ENCODE data around the gene DAAM1.

Gene DAAM1

DNA sequence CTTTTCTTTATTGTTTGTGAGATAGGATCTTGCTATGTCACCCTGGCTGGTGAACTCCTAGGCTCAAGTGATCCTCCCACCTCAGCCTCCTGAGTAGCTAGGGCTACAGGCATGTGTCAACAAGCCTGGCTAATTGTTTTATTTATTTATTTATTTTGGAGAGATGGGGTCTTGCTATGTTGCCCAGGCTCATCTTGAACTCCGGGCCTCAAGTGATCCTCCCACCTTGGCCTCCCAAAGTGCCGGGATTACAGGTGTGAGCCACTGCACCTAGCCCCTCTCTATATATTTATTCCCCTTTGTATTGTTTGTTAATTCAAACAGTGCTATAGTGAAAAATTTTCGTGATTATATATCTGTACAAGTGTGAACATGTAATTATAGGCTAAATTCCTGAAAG is 123.3 kb downstream of the DAAM1 start:
- DNase-seq (ENCODE audit: low read depth, low spot score), result no peak
- TF ChIP-seq, protein P1, sequence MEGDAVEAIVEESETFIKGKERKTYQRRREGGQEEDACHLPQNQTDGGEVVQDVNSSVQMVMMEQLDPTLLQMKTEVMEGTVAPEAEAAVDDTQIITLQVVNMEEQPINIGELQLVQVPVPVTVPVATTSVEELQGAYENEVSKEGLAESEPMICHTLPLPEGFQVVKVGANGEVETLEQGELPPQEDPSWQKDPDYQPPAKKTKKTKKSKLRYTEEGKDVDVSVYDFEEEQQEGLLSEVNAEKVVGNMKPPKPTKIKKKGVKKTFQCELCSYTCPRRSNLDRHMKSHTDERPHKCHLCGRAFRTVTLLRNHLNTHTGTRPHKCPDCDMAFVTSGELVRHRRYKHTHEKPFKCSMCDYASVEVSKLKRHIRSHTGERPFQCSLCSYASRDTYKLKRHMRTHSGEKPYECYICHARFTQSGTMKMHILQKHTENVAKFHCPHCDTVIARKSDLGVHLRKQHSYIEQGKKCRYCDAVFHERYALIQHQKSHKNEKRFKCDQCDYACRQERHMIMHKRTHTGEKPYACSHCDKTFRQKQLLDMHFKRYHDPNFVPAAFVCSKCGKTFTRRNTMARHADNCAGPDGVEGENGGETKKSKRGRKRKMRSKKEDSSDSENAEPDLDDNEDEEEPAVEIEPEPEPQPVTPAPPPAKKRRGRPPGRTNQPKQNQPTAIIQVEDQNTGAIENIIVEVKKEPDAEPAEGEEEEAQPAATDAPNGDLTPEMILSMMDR (IDR thresholded peaks at IDR 0.05; ENCODE audit: insufficient read depth, low read length, missing control alignments), result no peak
- CTCF ChIA-PET, result interaction anchor here (0.7 kb wide), 1 partner anchor 13 kb away, joined by 3 read pairs; no protein-coding TSS in a partner anchor
- POLR2A ChIA-PET, result no interaction called here
- no peak overlapping the region for H3K4me3 ChIP-seq (ENCODE audit: low read depth, low read length)

DNA sequence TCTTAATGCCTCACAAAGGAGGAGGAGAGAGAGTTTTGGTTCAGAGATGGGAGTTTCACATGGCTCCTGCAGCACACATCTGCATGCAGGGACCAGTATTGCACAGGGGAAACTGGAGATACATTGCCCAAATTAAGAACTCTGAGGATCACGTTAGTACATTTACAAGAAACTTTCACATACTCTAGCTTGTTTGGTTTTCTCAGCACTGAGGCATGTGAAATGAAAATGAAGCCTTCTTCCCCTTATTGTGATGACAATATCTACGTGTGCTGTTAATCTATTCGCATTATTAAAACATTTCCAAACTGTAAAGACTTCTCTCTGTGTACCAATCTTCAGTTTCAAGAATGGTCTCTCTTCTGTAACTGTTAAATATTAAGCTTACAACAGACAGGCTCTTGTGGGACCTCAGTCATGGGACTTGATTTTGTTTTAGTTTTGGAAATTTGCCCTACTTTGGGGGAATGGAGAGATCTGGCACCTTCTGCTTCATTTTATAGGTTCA is 124.7 kb downstream of the DAAM1 start:
- CTCF ChIA-PET, result interaction anchor here (0.8 kb wide), 1 partner anchor 184 kb away, joined by 3 read pairs; no protein-coding TSS in a partner anchor

DNA sequence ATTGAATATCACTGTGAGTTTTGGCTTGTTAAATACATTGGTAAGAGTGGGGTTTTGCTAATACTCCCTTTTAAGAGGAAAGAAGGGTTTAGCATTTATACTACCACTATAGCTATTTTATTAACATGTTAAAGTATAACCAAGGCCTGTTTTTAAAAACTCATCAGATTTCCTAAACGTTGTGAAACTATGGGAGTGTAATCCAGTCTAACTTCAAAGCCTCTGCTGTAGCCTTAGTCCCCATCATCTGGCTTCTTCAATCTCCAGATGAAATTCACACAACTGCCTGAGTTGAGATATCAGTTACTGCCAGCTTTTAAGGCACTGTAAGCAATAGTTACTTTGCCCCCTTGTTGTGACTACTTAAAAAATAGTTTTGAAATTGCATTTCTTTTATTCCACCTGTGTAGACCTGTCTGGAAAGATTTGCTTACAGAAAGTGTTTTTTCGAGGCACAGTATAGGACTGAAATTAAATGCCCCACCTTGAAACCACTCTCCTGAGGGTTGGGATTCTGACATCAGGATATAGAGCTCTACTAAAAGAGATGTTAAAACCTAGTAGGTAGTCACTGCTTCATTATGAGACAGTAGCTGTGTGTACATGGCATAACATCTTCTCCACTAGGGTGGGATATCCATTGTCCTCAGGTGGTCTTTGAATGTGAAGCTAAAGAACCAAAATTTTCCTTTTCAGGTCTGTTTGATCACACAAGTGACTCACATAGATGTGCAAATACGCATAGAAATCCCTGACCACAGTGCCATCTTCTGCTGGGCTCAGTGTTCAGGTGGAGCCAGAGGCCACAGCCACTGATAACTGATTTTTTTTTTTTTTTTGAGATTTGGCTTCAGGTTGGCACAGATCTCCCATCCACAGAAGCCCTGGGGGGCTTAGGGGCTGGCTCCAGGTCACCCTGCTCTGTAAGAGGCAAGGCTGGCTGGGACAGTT is 125.5 kb downstream of the DAAM1 start:
- CTCF ChIA-PET, result interaction anchor here (0.5 to 0.8 kb wide), 2 partner anchors 13 to 185 kb away, joined by 3 read pairs; no protein-coding TSS in a partner anchor
- H3K4me3 ChIP-seq (ENCODE audit: low read depth, low read length), result no peak overlapping the region
- TF ChIP-seq, protein P1 (IDR thresholded peaks at IDR 0.05; ENCODE audit: insufficient read depth, low read length, missing control alignments), result no peak
- POLR2A ChIA-PET, result no interaction called here
- no peak for DNase-seq (ENCODE audit: low read depth, low spot score)

More for the DNA sequence above, 124.7 kb downstream of the DAAM1 start:
- POLR2A ChIA-PET, result no interaction called here
- DNase-seq (ENCODE audit: low read depth, low spot score), result no peak
- TF ChIP-seq, protein P1 (IDR thresholded peaks at IDR 0.05; ENCODE audit: insufficient read depth, low read length, missing control alignments), result no peak
- H3K4me3 ChIP-seq (ENCODE audit: low read depth, low read length), result no peak overlapping the region

DNA sequence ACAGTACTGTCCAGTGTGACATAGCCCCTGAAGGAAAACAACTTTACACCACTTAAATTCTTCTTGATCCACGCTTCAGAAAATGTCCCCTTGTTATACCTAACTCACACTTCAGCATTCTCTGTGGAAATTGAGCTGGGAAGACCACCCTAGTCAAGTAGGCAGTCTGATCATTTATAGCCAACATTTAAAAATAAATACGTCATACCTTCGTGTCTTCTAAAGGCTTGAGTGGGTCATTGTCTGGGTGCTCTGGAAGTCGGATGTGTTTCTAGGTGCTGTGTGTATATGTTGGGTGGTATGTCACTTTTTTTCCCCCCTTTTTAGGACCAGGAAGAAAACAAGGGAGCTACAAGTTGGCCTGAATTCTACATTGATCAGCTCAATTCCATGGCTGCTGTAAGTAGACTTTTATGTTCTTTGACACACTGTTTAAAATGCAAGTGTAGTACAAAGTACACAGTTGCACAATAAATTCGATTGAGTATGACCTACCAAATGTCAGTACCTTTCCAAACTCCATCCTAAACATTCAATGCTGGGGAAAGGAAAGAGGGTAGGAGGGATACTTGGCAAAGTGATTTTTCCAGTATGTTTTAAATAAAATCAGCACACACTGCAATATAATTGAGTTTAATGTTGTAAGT is 126.6 kb downstream of the DAAM1 start:
- TF ChIP-seq, protein P1 (IDR thresholded peaks at IDR 0.05; ENCODE audit: insufficient read depth, low read length, missing control alignments), result no peak
- no peak for DNase-seq (ENCODE audit: low read depth, low spot score)
- CTCF ChIA-PET, result no interaction called here
- POLR2A ChIA-PET, result no interaction called here
- no peak overlapping the region for H3K4me3 ChIP-seq (ENCODE audit: low read depth, low read length)

DNA sequence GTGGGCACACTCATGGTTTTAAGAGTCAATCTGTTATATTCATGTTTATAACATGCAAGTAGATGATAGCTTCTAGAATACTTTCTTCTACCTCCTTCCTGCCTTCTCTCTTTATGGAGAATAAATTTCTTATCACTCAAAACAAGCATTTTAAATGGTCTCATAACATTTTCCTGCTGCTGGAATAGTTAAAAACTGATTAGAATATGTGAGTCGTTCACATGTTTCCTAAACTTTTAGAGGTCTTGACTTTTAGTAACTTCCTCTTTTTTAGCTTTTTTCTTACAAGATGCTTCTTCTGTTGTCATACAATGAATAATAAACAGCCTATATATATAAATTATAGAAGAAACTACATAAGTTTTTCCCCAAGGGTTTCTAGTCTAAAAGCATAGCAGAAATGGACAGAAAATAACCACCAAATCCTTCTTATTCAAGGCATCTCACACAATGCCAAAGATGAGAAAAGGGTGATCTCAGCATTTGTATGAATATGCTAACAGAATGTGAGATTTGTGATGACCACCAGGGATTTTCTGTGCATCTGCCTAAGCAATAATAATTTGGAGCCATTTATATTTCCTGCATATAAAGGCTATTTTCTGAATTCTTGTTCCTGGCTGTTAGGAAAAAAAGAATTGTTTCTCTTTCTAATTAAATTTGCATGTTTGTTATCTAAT is 127.8 kb downstream of the DAAM1 start:
- DNase-seq (ENCODE audit: low read depth, low spot score), result no peak
- no peak overlapping the region for H3K4me3 ChIP-seq (ENCODE audit: low read depth, low read length)
- POLR2A ChIA-PET, result no interaction called here
- CTCF ChIA-PET, result no interaction called here
- TF ChIP-seq, protein P1 (IDR thresholded peaks at IDR 0.05; ENCODE audit: insufficient read depth, low read length, missing control alignments), result no peak
